ENCODE data around the gene SOST.

Gene SOST

DNA sequence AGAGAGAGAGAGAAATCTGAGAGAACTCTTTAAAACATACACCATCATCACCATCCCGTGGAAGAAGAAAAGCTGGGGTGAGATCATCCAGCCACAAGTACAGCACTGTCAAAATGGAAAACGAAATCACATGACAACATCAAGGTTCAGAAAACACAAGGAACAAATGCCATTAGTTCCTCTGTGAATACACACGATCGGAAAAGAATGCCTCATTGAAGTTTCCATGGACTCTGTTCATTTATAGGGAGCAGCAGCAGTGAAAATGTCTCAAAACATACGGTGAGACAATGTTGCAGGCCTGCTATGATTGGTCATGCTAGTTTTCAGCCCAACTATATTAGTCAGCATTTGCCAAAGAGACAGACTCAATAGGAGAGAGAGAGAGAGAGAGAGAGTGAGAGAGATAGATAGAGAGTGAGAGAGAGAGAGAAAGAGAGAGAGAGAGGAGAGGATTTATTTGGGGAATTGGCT, 26.1 kb upstream of the SOST start:
- peaks cover 10% of the 10 kb centered on the region for H3K4me1 ChIP-seq (ENCODE audit: insufficient read depth, low read length)
- H2AFZ ChIP-seq (ENCODE audit: low read depth, low read length), result no peak overlapping the region
- H3K27me3 ChIP-seq (ENCODE audit: insufficient read depth, low read length), result peaks cover 30% of the 10 kb centered on the region
- H3K9me3 ChIP-seq (ENCODE audit: low read length), result no peaks in the 10 kb centered on the region
- no peak overlapping the region for H3K4me3 ChIP-seq (ENCODE audit: low read length)
- no peaks in the 10 kb centered on the region for H3K36me3 ChIP-seq (ENCODE audit: insufficient read depth, low read length)

DNA sequence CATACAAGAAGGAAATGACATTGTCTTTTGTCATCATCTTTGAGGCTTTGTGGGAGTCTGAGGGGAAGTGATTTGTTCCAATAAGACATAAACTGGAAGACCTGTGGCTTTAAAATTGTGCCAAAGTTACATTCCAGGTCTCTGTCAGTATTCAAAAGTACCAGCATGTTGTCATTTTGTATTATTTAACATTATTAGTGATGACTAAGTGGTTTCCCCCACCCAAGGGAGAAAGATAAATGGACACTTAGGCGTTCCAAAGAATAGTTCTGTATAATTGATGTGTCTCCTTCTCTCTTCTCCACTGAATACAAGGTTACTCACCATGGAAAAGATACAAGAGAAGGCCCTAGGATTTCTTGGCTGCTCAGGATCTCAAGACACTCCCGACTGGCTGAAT, 25.5 kb upstream of the SOST start:
- Histone ChIP-seq H3K4me3 (ENCODE audit: low read length) (no peak overlapping the region), H3K36me3 (ENCODE audit: insufficient read depth, low read length) (no peaks in the 10 kb centered on the region), H3K9me3 (ENCODE audit: low read length) (no peaks in the 10 kb centered on the region), H2AFZ (ENCODE audit: low read depth, low read length) (no peak overlapping the region), H3K4me1 (ENCODE audit: insufficient read depth, low read length) (peaks cover 10% of the 10 kb centered on the region), H3K27me3 (ENCODE audit: insufficient read depth, low read length) (peaks cover 33% of the 10 kb centered on the region)

DNA sequence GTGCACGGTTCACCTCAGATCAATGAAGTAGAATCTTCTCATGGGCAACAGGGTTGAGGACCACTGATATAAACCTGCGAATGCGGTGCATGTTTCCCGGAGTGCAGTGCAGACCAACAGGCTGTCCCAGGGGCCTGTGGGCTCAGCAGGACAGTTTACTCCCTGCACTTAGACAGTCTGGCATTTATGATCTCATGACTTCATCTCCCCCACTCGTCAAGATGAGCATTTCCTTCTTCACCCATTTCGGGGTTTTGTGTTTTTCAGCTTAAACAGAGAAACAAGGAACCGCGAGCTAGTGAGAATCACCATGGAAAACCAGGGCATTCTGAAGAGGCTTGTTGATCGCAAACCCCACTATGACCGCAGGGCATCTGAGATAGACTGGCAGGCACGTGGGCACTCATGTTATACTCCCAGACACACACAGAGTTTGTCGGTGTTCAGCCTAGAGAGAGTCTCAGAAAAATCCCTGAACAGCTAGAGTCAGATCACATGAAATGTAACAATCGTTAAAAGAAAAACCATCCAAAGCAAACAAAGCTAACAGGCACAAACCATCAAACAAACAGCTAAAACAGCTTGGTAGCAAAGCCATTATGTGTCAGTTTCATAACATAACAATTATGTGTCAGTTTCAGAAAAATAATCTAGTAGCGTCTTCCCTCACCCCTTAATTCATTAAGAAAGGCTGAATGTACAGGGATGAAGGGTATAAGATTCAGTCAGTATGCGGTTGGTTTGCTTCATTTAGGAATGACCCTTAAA, 24.5 kb upstream of the SOST start:
- Histone ChIP-seq H3K4me1 (ENCODE audit: insufficient read depth, low read length) (peaks cover 10% of the 10 kb centered on the region), H3K36me3 (ENCODE audit: insufficient read depth, low read length) (no peaks in the 10 kb centered on the region), H2AFZ (ENCODE audit: low read depth, low read length) (no peak overlapping the region)

DNA sequence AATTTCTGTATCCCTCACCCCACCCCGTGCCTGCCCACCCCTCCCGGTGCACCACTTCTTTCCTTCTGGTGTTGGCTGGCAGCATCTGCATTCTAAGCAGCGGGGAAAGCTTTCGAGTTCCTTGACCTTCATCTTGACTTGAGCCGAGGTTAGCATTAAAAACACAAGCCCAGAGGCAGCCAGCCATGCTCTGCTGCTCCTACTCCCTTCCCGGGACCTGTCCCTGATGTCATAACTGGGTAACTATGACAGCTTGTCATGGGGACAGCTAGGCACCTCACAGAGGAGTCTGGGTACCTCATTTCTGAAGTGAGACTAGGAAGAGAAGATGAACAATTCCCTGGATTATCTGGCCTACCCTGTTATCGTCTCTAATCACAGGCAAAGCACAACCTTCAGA, 21.5 kb upstream of the SOST start, which contains the start of gene CFAP97D1:
Gene CFAP97D1, plus strand, starts transcription at position 301 of the 400 bp plus-strand sequence. Its CDS starts 28 bp downstream, at position 329.
- no peaks in the 10 kb centered on the region for H3K9me3 ChIP-seq (ENCODE audit: low read length)
- H2AFZ ChIP-seq (ENCODE audit: low read depth, low read length), result peak within 1 kb of the TSS; percentile 92
- peaks cover 4% of the 10 kb centered on the region for H3K36me3 ChIP-seq (ENCODE audit: insufficient read depth, low read length)
- peak within 1 kb of the TSS; percentile 68 for H3K4me3 ChIP-seq (ENCODE audit: low read length)
- H3K4me1 ChIP-seq (ENCODE audit: insufficient read depth, low read length), result peaks cover 10% of the 10 kb centered on the region
- H3K27me3 ChIP-seq (ENCODE audit: insufficient read depth, low read length), result peaks cover 33% of the 10 kb centered on the region

More for the DNA sequence above, 24.5 kb upstream of the SOST start:
- no peak overlapping the region for H3K4me3 ChIP-seq (ENCODE audit: low read length)
- peaks cover 33% of the 10 kb centered on the region for H3K27me3 ChIP-seq (ENCODE audit: insufficient read depth, low read length)
- H3K9me3 ChIP-seq (ENCODE audit: low read length), result no peaks in the 10 kb centered on the region

DNA sequence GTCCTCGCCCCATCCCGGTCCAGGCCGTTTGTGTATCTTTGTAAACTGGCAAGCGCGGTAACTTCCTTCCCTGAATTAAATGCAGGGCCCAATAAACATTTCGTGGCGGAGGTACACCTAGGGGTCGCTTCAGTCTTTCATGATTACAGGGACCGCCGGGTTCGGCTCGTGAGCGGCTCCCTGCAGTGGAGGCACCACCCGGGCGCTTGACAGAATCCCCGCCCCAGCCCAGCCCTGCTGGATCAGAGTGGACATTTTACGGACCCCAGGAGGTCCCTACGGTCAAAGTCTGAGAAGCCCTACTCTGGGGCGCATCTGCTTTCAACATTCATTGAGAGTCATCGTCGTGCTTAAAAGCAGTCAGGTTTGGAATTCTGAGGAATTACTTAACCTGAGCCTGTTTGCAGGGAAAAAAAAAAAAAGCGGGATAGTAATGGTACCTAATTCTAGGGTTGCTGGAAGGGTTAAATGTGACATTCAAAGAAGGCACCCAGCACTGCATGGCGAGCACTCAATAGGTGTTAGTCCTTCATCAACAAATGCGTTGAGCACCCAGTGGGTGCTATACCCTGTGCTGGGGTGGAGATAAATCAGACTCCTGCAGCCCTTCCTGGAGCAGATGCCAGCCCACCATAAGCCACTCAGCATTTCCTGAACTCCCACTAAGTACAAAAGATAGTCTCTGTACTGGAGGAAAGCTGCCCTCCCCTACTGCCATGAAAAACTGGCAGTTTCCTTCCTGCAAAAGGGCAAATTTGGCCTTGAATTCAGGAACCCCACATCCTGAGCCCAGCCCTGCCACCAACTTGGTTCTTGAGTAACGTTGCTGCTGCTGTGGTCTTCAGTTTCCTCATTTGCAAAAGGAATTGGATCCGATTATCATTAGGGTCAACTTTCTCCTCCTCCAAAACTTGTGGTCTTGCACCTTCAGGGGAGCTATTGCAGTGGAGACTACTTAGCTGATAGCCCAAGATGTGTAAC, 20.8 kb upstream of the SOST start:
- Histone ChIP-seq H3K9me3 (ENCODE audit: low read length) (no peaks in the 10 kb centered on the region), H3K4me3 (ENCODE audit: low read length) (peak overlapping the region; percentile 68), H2AFZ (ENCODE audit: low read depth, low read length) (peak overlapping the region; percentile 92), H3K4me1 (ENCODE audit: insufficient read depth, low read length) (peaks cover 4% of the 10 kb centered on the region), H3K36me3 (ENCODE audit: insufficient read depth, low read length) (peaks cover 10% of the 10 kb centered on the region), H3K27me3 (ENCODE audit: insufficient read depth, low read length) (peaks cover 33% of the 10 kb centered on the region)

DNA sequence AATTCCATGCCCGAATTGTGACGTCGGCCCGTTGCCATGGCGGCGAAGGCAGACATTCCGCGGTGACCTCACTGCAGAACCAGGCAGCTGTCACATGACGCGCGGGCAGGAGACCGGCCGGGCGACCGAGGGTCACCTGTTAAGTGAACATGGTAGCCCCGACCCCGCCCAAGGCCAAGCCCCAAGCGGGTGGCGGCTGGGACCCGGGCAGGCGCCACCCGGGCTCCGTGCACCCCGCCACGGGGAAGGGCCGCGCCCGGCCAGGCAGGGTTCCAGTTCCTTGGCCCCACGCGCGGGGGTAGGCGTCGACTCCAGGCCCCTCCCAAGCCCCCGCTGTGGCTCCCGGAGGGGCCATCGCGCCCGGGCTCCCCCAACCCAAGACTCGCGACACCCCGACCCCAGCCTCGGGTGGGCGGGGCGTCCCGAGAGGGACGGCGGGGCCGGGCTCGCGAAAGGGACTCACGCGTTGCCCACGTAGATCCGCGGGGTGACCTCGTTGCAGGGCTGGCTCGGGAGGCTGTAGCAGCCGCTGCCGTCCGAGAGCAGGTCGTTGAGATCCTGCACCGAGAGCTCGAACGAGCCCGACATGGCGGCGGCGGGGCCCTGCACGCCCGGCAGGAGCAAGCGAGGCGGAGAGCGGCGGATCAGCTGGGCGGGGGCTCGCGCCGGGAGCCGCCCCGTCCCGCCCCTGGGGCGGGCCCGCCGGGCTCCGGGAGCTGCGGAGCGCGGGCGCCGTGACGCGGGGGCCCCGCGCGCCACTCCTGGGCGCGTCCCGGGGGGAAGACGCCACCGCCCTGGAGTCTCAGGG, 19.9 kb upstream of the SOST start, which contains the start of gene DUSP3:
Gene DUSP3, minus strand, starts transcription at position 641 of the 808 bp plus-strand sequence. Its CDS starts 53 bp downstream, at position 588.
- peak within 1 kb of the TSS; percentile 92 for H2AFZ ChIP-seq (ENCODE audit: low read depth, low read length)
- H3K4me1 ChIP-seq (ENCODE audit: insufficient read depth, low read length), result no peaks in the 10 kb centered on the region
- H3K4me3 ChIP-seq (ENCODE audit: low read length), result peak within 1 kb of the TSS; percentile 68
- H3K9me3 ChIP-seq (ENCODE audit: low read length), result no peaks in the 10 kb centered on the region
- peaks cover 16% of the 10 kb centered on the region for H3K36me3 ChIP-seq (ENCODE audit: insufficient read depth, low read length)
- H3K27me3 ChIP-seq (ENCODE audit: insufficient read depth, low read length), result peaks cover 33% of the 10 kb centered on the region

DNA sequence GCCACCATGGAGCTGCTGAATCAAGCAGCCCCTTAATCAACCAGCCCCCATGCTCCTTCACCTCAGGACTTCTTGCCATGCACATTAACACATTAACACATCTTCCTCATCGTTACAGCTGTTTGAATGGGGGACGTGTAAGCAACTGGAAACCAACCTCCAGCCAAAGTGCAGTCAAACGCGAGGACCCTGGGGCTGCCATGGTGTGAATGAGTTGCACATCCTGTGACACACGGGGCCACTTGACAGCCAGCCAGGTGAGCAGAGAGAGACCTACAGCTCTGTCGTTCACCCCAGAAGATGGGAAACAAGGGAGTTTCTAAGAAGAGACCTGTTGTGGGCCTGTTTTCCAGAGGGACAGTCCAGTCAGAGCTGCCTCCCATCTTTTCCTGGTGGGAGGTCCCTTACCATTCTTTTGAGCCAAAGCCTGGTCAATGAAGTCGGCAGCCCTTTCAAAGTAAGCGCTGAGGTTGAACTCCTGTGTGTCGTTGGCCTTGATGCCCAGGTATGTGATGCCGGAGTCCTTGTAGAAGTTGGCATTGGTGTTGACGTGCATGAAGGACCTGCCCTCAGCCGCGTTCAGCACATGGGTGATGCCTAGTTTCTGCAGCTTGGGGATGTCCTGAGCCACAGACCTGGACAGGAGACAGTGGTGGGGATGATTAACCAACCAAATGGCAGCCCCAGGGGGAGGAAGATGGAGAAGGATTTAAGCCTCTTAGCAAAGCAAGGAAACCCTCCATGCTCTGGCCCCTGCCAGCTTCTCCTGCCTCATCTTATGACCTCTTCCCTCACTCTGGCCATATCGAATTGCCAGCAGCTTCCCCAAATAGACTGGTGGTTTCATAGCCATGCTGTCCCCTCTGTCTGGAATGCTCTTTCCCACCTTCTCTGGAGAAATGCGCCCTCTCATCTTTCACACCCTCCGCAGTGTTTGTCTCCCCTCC, 16.0 kb upstream of the SOST start:
- Histone ChIP-seq H3K9me3 (ENCODE audit: low read length) (no peaks in the 10 kb centered on the region), H3K4me3 (ENCODE audit: low read length) (no peak overlapping the region), H2AFZ (ENCODE audit: low read depth, low read length) (no peak overlapping the region), H3K4me1 (ENCODE audit: insufficient read depth, low read length) (no peaks in the 10 kb centered on the region), H3K36me3 (ENCODE audit: insufficient read depth, low read length) (peaks cover 40% of the 10 kb centered on the region), H3K27me3 (ENCODE audit: insufficient read depth, low read length) (peaks cover 2% of the 10 kb centered on the region)

DNA sequence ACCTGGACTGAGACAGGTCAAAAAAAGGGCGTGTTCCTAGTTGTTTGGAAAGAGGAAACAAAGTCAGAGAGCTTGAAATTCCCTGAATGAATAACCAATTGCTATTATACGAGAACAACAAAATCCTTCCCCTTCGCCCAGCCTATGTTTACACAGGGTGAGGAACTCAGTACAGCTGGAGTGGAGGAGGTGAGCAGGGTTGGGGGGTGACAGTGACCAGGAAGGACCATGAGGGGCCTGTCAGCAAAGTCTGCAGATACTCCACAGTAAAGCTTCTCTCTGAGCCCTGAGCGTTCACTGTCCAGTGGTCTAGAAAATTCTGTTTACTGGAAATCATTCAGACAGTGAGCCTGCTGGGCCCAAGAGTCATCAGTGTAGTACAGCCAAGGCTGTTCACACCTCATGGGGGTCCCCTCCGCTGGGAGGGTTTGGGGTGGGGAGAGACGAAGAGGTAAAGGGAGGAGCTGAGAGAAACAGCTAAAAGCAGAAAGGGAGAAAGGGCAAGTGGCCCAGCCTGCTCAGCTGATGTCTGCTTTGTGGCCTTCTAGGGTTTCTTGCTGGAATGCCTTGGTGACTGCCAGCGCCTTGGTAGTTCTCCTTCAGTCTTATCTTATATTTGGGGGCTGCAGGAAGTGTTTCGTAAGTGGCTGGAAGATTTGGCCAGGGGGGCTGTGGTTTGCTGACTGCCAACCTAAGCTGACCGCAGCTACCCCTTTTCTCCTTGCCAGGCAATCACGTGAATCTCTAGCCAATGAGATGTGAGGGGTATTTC, 14.5 kb upstream of the SOST start:
- no peak overlapping the region for H2AFZ ChIP-seq (ENCODE audit: low read depth, low read length)
- H3K36me3 ChIP-seq (ENCODE audit: insufficient read depth, low read length), result peaks cover 54% of the 10 kb centered on the region
- no peaks in the 10 kb centered on the region for H3K9me3 ChIP-seq (ENCODE audit: low read length)
- H3K27me3 ChIP-seq (ENCODE audit: insufficient read depth, low read length), result no peaks in the 10 kb centered on the region
- H3K4me1 ChIP-seq (ENCODE audit: insufficient read depth, low read length), result no peaks in the 10 kb centered on the region
- H3K4me3 ChIP-seq (ENCODE audit: low read length), result no peak overlapping the region

DNA sequence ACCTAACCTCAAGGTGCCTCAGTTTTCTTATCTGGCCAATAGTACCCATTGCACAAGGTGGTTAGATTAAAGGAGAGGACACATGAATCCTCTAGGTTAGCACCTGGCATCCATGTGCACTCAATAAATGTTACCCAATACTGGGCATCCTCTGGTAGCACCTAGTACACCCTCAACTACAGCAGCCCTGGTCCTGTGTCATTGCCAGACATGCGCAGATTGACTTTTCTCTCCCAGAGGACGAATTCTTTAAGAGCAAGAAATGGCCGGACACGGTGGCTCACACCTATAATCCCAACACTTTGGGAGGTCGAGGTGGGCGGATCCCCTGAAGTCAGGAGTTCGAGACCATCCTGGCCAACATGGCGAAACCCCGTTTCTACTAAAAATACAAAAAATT, 12.9 kb upstream of the SOST start:
- H3K27me3 ChIP-seq (ENCODE audit: insufficient read depth, low read length), result no peaks in the 10 kb centered on the region
- no peak overlapping the region for H2AFZ ChIP-seq (ENCODE audit: low read depth, low read length)
- no peaks in the 10 kb centered on the region for H3K9me3 ChIP-seq (ENCODE audit: low read length)
- no peaks in the 10 kb centered on the region for H3K4me1 ChIP-seq (ENCODE audit: insufficient read depth, low read length)
- no peak overlapping the region for H3K4me3 ChIP-seq (ENCODE audit: low read length)
- peaks cover 54% of the 10 kb centered on the region for H3K36me3 ChIP-seq (ENCODE audit: insufficient read depth, low read length)

DNA sequence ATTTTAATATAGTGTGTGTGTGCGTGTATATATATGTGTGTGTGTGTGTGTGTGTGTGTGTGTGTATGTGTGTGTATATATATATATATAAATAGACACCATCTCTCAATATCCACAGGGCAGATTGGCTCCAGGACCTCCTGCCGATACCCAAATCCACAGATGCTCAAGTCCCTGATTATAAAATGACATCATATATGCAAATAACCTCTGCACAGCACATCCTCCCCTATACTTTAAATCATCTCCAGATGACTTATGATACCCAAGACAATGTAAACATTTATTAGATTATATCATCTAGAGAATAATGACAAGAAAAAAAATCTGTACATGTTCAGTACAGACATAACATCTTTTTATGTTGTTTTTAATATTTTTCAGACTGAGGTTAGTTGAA, 12.4 kb upstream of the SOST start:
- no peaks in the 10 kb centered on the region for H3K9me3 ChIP-seq (ENCODE audit: low read length)
- peaks cover 54% of the 10 kb centered on the region for H3K36me3 ChIP-seq (ENCODE audit: insufficient read depth, low read length)

DNA sequence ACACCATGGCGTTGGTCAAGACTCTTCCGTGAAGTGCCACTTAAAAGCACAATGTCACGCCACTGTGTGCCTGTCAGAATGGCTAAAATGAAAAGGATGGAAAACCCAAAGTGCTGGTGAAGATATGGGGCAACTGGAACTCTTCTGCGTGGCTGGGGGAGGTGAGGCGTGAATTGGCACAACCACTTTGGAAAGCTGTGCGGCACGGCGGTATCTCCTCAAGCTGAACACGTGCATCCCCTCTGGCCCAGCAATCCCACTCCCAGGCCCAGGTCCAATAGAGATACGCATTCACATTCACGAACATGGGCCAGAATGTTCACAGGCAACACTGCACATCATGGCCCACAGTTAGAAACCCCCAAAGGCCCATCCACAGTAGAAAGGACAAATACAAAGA, 11.3 kb upstream of the SOST start:
- H3K36me3 ChIP-seq (ENCODE audit: insufficient read depth, low read length), result peaks cover 46% of the 10 kb centered on the region
- H3K4me3 ChIP-seq (ENCODE audit: low read length), result no peak overlapping the region

More for the DNA sequence above, 12.4 kb upstream of the SOST start:
- Histone ChIP-seq H3K27me3 (ENCODE audit: insufficient read depth, low read length) (no peaks in the 10 kb centered on the region), H3K4me1 (ENCODE audit: insufficient read depth, low read length) (no peaks in the 10 kb centered on the region), H3K4me3 (ENCODE audit: low read length) (no peak overlapping the region), H2AFZ (ENCODE audit: low read depth, low read length) (no peak overlapping the region)

More for the DNA sequence above, 11.3 kb upstream of the SOST start:
- H3K27me3 ChIP-seq (ENCODE audit: insufficient read depth, low read length), result no peaks in the 10 kb centered on the region
- H2AFZ ChIP-seq (ENCODE audit: low read depth, low read length), result no peak overlapping the region
- H3K9me3 ChIP-seq (ENCODE audit: low read length), result no peaks in the 10 kb centered on the region
- no peaks in the 10 kb centered on the region for H3K4me1 ChIP-seq (ENCODE audit: insufficient read depth, low read length)

Data from neuron (in vitro differentiated cells).